Activated T-cell treated with anti-CD3 and anti-CD28 coated beads, Interleukin-2, amount 50 U/mL, for 4 hours (primary cell): ENCODE data around the gene SLC1A3. TPM values are rescaled to one million over a fixed set of nuclear protein-coding genes. Genes with fewer than 3 reads are reported as not detected.

ENCODE experiments used
- ATAC-seq, 2 donors: fragments of 200-7000 bp; cut with Tn5 transposase; one replicate each; pipeline ENCODE4 v1.10.0; 2021
- DNase-seq: peaks from one replicate; pipeline ENCODE4 v3.0.0-alpha.2; 2020
- H3K27me3 Mint-ChIP-seq: one replicate; pipeline ENCODE4 v1.8.0; 2021; ENCODE audit warnings: low read depth, mixed read lengths
- H3K36me3 Mint-ChIP-seq: one replicate; pipeline ENCODE4 v1.8.0; 2022; ENCODE audit warnings: mixed read lengths; ENCODE audit not compliant: insufficient read depth
- H3K4me1 Mint-ChIP-seq: one replicate; pipeline ENCODE4 v1.8.0; 2021; ENCODE audit warnings: low read depth, mixed read lengths
- H3K4me3 Mint-ChIP-seq: one replicate; pipeline ENCODE4 v1.8.0; 2021; ENCODE audit warnings: mild to moderate bottlenecking, moderate library complexity, mixed read lengths
- H3K9me3 Mint-ChIP-seq: one replicate; pipeline ENCODE4 v1.8.0; 2021; ENCODE audit warnings: mixed read lengths
- total RNA-seq, 3 donors: library from RNA; stranded (reverse); gene quantifications; one replicate each; pipeline ENCODE4 v1.2.1, GENCODE V29; 2021

The SLC1A3 gene
- total RNA-seq, 3 donors from 2014 or later: 0.56 to 1.4 (median 0.76) TPM

DNA sequence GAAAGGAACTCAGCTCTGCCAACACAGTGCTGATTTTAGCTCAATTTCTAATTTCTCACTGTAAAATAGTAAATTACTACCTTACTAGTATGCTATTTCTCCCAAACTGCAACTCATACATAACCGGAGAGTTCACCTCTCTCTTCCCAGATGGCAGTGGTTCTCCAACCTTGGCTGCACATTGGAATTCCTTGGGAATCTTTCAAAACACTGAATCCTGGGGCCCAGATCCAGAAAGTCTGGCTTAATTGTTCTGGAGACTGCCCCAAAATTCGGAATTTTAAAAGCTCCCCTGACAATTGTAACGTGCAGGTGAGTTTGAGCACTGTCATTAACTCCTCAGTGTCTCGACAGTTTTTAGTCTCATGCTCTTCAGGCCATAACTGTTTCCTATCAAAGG lies 100.3 kb downstream of the SLC1A3 start:
- peaks cover 11% of the 10 kb centered on the region for H3K36me3 Mint-ChIP-seq
- no peaks in the 10 kb centered on the region for H3K27me3 Mint-ChIP-seq
- no peaks in the 10 kb centered on the region for H3K4me1 Mint-ChIP-seq
- H3K4me3 Mint-ChIP-seq: no peak overlapping the region
- peaks cover 5% of the 10 kb centered on the region for H3K9me3 Mint-ChIP-seq
- no peak for ATAC-seq
- DNase-seq: no peak

DNA sequence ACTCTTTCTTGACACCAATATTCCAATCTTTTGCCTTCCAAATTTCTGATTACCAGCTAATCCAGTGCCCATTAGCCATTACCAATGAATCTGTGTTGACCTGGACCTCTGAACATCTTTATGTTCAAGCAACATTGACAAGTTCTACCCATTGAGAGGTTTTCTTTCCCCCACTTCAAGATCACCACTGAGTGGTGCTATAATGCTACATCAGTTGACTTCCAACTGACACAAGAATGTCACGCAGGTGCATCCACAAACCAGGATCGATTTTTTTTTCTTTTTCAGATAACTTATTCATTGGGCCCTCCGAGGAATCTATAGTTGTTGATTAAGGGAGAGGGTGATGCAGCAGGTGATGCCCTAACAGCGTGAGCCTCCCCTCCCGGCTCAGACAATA lies 102.6 kb downstream of the SLC1A3 start:
- no peak for DNase-seq
- no peak for ATAC-seq
- Mint-ChIP-seq H3K4me3 (no peak overlapping the region), H3K27me3 (no peaks in the 10 kb centered on the region), H3K36me3 (peaks cover 11% of the 10 kb centered on the region), H3K9me3 (peaks cover 5% of the 10 kb centered on the region), H3K4me1 (no peaks in the 10 kb centered on the region)

DNA sequence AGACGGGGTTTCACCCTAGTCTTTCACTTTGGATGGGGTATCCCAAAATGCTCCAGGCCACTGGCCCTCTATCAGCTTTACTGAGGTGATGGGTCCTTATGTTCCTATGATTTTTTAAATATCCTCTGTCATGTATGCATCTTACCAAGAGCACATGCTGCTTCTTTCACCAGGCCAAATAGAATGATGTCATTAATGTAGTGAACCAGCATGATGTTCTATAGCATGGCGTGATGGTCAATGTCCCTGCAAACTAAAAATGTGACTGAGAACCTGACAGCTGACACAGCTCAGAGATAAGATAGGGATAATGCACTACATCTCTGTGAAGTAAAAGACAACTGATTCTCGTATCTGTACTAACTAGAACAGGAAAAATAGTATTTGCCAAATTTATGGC lies 103.6 kb downstream of the SLC1A3 start:
- Mint-ChIP-seq H3K4me3 (no peak overlapping the region), H3K36me3 (peaks cover 8% of the 10 kb centered on the region), H3K9me3 (peaks cover 5% of the 10 kb centered on the region), H3K27me3 (no peaks in the 10 kb centered on the region), H3K4me1 (no peaks in the 10 kb centered on the region)
- DNase-seq (no peak), ATAC-seq (no peak)

DNA sequence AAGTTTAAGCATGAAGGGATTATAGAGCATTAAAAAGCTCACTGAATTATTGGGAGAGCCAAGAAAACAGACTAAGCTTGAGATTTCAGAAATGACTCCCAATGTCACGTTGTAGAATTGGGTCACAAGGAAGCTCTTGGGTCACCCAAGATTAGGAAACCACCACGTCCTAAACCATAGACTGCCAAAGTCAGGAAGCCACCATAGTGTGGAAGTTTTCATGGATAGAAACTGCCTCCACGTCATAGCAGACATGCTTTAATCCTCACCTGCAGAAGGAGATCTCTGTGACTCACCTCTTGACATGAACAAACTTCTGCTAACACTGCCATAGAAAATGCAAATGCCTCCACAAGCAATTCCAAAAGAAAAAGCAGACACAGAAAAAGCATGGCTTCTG lies 106.3 kb downstream of the SLC1A3 start:
- Mint-ChIP-seq H3K27me3 (no peaks in the 10 kb centered on the region), H3K4me3 (no peak overlapping the region), H3K36me3 (peaks cover 8% of the 10 kb centered on the region), H3K4me1 (no peaks in the 10 kb centered on the region), H3K9me3 (peaks cover 3% of the 10 kb centered on the region)
- ATAC-seq (no peak), DNase-seq (no peak)

DNA sequence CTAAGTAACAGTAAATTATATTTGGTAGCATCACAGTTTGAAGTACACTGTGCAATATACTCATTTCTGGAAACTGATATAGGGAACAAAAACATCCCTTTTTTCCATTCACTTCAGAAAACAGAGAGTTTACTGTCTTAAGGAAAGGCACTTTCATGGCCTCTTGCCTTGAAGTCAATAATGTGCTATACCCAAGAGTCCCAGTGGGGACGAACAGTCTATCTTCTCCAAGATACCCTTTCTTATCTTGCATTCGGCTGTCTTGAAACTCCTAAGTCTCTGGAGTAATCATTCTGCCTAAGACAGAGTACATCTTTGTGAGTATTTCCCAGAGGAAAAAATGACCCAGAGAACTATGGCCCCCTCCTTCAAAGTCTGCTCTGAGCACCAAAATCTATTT lies 107.1 kb downstream of the SLC1A3 start:
- DNase-seq (no peak), ATAC-seq (no peak)
- H3K4me3 Mint-ChIP-seq: no peak overlapping the region
- H3K9me3 Mint-ChIP-seq: no peaks in the 10 kb centered on the region
- no peaks in the 10 kb centered on the region for H3K4me1 Mint-ChIP-seq
- peaks cover 5% of the 10 kb centered on the region for H3K36me3 Mint-ChIP-seq
- H3K27me3 Mint-ChIP-seq: no peaks in the 10 kb centered on the region

DNA sequence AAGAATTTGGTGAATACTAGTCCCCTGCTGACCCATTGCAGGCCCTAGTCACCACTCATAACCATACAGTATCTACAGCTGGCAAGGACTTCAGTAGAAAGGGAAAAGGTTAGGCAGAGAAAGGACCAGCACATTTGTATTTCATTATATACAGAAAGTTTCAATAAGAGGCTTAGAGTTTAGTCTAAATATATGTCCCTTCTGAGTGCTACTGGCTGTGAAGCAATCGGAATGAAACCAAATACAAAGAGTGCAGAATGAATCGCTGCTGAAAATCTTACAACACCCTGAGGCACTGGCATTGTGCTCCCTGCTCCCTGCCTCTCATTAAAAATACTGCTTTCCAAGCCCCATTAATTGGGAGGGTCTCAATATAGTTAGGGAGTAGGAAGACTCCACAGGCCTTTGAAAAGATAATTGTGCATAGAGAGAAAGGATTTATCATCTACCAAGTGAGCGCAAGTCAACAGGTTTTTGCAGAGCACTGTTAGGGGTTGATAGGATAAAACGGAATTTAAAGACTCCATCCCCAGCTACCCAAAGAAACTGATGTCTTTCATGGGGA lies 110.8 kb downstream of the SLC1A3 start:
- Mint-ChIP-seq H3K27me3 (no peaks in the 10 kb centered on the region), H3K36me3 (no peaks in the 10 kb centered on the region), H3K4me1 (peaks cover 12% of the 10 kb centered on the region), H3K4me3 (no peak overlapping the region), H3K9me3 (no peaks in the 10 kb centered on the region)
- ATAC-seq: no peak
- no peak for DNase-seq

DNA sequence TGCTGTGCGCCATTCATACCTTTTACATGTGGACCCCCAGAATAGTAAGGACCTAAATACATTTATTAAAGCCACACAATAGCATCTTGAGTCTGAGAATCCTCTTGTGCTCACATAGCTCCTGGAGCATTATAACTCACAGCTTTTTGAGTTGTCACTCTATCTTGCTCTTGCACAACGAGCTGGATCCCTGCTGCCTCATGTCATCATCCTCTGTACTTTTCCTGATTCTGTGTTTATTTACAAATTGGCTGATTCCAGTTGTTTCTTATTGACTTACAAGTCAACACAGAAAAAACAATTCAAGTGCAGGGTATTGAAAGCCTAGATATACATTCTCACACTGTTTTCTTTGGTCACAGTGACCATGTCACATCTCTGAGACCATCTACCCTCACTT lies 112.9 kb downstream of the SLC1A3 start:
- Mint-ChIP-seq H3K36me3 (no peaks in the 10 kb centered on the region), H3K27me3 (no peaks in the 10 kb centered on the region), H3K9me3 (no peaks in the 10 kb centered on the region), H3K4me3 (no peak overlapping the region), H3K4me1 (peaks cover 28% of the 10 kb centered on the region)
- DNase-seq (no peak), ATAC-seq (no peak)

DNA sequence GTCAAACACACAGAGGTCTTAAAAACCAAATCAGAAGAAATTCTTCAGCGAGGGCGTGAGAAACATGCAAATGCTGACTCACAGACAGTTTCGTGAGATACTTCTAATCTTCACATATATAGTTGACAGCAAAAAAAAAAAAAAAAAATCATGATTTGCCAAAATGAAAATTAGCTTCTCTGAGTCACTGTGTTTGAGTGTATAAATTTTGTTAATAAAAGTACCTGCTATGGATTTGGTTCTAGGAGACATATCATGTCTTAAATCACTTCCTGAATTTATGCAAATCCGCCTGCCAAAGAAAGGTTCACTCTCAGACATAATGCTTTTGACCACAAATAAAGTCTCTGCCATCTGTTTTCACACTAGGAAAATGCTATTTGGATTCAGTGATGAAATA lies 114.3 kb downstream of the SLC1A3 start:
- H3K4me3 Mint-ChIP-seq: no peak overlapping the region
- DNase-seq (no peak), ATAC-seq (no peak)
- peaks cover 35% of the 10 kb centered on the region for H3K4me1 Mint-ChIP-seq
- H3K36me3 Mint-ChIP-seq: no peaks in the 10 kb centered on the region
- H3K27me3 Mint-ChIP-seq: no peaks in the 10 kb centered on the region
- H3K9me3 Mint-ChIP-seq: no peaks in the 10 kb centered on the region

DNA sequence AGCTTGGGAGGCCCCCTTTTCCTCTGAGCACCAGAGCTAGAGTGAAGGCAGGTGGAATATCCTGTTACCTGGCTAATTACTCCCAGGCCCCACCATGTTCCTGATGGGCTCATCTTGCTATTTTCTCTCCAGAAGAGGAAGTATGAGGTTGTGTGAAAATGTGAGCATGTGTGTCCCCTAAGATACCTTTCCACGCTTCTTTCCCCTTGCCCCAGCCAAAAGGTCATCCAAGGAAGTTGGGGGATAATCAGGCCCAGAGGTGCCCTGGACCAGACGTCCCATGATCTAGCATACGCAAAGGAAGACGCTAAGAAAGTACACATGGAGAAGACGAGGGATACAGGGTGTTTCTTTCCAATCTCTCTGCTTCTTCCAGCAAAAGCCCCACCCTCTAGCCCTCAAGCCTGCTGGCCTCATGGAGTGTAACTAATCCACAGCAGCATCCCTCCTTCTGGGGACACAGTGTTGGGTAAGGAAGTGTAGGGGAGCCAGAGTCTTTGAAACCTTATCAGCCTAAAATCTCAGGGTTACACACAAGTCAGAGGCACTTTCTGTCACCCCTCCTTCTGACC lies 115.3 kb downstream of the SLC1A3 start:
- DNase-seq (no peak), ATAC-seq (no peak)
- no peak overlapping the region for H3K4me3 Mint-ChIP-seq
- H3K36me3 Mint-ChIP-seq: no peaks in the 10 kb centered on the region
- peaks cover 35% of the 10 kb centered on the region for H3K4me1 Mint-ChIP-seq
- no peaks in the 10 kb centered on the region for H3K9me3 Mint-ChIP-seq
- no peaks in the 10 kb centered on the region for H3K27me3 Mint-ChIP-seq

DNA sequence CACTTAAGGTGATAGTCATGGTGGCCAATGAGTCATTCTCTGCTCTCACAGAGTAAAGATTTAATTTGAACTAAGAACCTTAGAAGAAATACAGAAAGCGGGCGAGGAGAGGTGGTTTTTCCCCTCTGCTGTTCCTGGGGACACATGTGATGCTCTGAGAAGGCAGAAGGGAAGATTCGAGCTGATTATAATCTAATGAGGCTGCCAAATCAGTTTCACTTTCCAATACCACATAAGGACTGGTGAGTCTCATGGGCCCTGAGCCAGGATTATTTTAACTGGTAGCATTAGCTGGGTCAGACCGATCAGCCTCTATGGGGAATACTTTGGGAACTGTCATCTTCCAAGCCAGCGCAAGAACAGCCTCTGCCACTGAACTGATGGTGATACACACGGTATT lies 116.5 kb downstream of the SLC1A3 start:
- peak; percentile 38 to 46 for ATAC-seq
- peaks cover 35% of the 10 kb centered on the region for H3K4me1 Mint-ChIP-seq
- H3K4me3 Mint-ChIP-seq: no peak overlapping the region

DNA sequence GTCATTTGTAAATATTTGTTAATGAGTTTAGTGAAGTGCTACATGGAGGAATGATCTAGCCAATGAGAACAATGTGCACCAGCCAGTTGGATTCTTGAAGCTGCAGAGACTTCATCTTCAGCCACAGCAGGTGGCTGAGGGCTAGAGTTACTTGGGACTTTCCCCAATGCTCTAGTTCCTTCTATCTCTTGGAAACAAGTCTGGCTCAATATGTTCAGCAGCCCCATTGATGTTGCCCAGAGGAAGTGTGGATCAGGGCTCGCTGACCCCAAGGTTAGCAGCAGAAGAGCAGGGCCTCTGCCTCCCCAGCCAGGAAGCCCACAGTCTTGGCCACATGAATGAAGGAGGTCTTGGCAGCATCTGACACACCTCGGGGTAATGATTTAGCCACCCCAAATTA lies 117.5 kb downstream of the SLC1A3 start:
- Mint-ChIP-seq H3K27me3 (peaks cover 2% of the 10 kb centered on the region), H3K4me1 (peaks cover 37% of the 10 kb centered on the region), H3K4me3 (peak overlapping the region; percentile 7), H3K9me3 (no peaks in the 10 kb centered on the region), H3K36me3 (no peaks in the 10 kb centered on the region)
- no peak for DNase-seq
- no peak for ATAC-seq

More for the DNA sequence above, 116.5 kb downstream of the SLC1A3 start:
- DNase-seq: no peak
- no peaks in the 10 kb centered on the region for H3K9me3 Mint-ChIP-seq
- no peaks in the 10 kb centered on the region for H3K27me3 Mint-ChIP-seq
- no peaks in the 10 kb centered on the region for H3K36me3 Mint-ChIP-seq

DNA sequence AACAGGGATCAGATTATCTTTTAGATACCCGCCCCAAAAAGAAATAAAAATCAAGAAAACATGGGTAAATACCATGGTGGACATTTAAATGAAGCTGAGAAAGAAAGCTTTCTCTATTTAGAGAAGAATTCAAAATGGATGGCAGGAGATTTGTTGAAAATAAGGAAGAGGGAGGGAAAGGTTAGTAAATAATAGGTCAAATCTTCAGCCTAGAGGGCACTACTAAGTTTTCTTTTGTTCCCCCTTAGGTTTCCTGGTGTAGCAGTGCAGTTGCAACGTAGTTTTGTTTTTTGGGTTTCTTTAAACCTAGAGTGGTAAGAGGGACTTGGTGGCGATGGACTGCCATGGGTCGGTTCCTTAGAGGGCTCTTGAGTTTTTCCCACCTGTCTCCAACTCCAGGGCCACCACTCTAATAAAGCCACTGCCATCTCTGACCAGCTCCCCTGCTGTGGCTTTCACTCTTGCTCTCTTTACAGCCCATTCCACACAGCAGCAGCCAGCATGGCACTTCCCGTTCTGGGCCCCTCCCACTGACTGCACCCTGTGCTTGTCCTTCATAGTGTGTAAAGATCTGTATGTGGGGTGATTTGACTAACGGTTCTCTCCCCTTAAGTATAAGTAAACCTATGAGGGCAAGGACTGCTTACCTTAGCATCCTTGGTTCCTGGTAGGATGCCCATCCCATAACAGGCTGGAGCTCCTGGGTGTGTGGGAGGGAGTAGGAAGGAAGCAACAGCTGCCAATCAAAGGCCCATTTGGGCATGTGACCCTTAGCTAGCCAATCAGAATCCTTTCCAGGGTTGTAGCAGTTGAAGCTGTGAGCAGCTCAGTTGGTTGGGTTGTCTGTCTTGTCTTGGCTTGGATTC lies 118.3 kb downstream of the SLC1A3 start:
- peak; percentile 65 for ATAC-seq
- DNase-seq: no peak
- Mint-ChIP-seq H3K27me3 (peaks cover 2% of the 10 kb centered on the region), H3K4me1 (peaks cover 37% of the 10 kb centered on the region), H3K4me3 (peak overlapping the region; percentile 75), H3K36me3 (no peaks in the 10 kb centered on the region), H3K9me3 (no peaks in the 10 kb centered on the region)

DNA sequence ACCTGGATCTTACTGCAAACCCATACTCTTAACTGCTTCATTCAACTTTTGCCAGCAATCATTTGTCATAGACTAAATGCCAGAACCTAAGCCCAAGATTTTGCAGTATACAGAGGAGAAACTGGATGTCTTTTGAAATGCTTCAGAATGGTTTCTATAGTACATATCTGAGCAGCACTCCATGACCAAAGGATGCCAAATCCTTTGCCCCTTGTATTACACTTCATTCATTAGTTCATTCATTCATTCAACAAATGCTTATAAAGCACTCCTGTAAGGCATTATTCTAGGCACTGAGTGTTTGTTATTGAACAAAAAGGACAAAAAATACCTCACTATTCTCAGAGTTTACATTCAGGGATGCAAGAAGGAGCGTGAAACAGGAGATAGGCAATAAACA lies 119.9 kb downstream of the SLC1A3 start:
- Mint-ChIP-seq H3K4me3 (no peak overlapping the region), H3K4me1 (peaks cover 26% of the 10 kb centered on the region), H3K9me3 (no peaks in the 10 kb centered on the region), H3K36me3 (no peaks in the 10 kb centered on the region), H3K27me3 (peaks cover 2% of the 10 kb centered on the region)
- DNase-seq (no peak), ATAC-seq (no peak)

DNA sequence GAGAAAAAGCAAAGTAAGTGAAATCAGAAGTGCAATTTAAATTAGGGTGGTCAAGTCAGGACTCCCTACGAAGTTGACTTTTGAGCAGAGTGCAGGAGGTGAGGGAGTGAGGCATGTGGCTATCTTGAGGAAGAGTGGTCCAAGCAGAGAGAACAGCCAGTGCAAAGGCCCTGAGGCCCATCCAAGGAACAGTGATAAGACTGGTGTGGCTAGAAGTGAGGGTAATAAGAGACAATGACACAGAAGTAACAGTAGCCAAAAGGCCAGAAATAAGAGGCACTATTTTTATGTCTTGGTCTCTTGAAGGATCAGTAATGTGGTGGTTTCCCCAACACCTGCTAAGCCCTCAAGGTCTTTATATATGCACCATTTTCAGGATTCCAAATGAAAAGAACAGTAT lies 120.4 kb downstream of the SLC1A3 start:
- peaks cover 26% of the 10 kb centered on the region for H3K4me1 Mint-ChIP-seq
- DNase-seq: no peak
- H3K36me3 Mint-ChIP-seq: no peaks in the 10 kb centered on the region
- ATAC-seq: no peak
- H3K27me3 Mint-ChIP-seq: peaks cover 2% of the 10 kb centered on the region
- no peak overlapping the region for H3K4me3 Mint-ChIP-seq
- no peaks in the 10 kb centered on the region for H3K9me3 Mint-ChIP-seq
